Measurements from ENCODE around the gene DMRT1.
"Not testable (repeated sequence)": the region's sequence is repeated elsewhere in the genome, so short reads cannot be mapped to it uniquely, and the experiment has no call there.

DMRT1 gene

GRCh38 chr9:998299-999110 lies 157.0 kb downstream of the DMRT1 start:
- not testable (repeated sequence) for H3K27ac ChIP-seq
- 0 out of 2 replicates have a peak, but pooled peaks have one; percentile 9 for TF ChIP-seq CTCF (conservative IDR thresholded peaks at IDR 0.05)

- no peak for TF ChIP-seq ZFX (IDR thresholded peaks at IDR 0.05)
- H3K27ac ChIP-seq = no peak overlapping the region
These were observed 160.3 kb downstream of the DMRT1 start for GRCh38 chr9:1001838-1002237.

GRCh38 chr9:1002678-1003077 lies 161.2 kb downstream of the DMRT1 start:
- TF ChIP-seq ZFX (IDR thresholded peaks at IDR 0.05) (no peak), CTCF (conservative IDR thresholded peaks at IDR 0.05) (no peak)
- H3K27ac ChIP-seq = no peak overlapping the region

GRCh38 chr9:1005043-1005667 lies 163.7 kb downstream of the DMRT1 start:
- H3K27ac ChIP-seq = no peak overlapping the region
- TF ChIP-seq ZFX (IDR thresholded peaks at IDR 0.05) = no peak
- TF ChIP-seq CTCF (conservative IDR thresholded peaks at IDR 0.05) = peak; percentile 83

- no peak overlapping the region for H3K27ac ChIP-seq
- TF ChIP-seq CTCF (conservative IDR thresholded peaks at IDR 0.05) (no peak), ZFX (IDR thresholded peaks at IDR 0.05) (no peak)
These were observed 165.8 kb downstream of the DMRT1 start for GRCh38 chr9:1007312-1007711.

- no peak for TF ChIP-seq ZFX (IDR thresholded peaks at IDR 0.05)
- TF ChIP-seq CTCF (conservative IDR thresholded peaks at IDR 0.05) = no peak
- no peak overlapping the region for H3K27ac ChIP-seq
These were observed 166.7 kb downstream of the DMRT1 start for GRCh38 chr9:1008216-1008615.

GRCh38 chr9:1009101-1009707 lies 167.7 kb downstream of the DMRT1 start:
- no peak overlapping the region for H3K27ac ChIP-seq
- TF ChIP-seq ZFX (IDR thresholded peaks at IDR 0.05) (no peak), CTCF (conservative IDR thresholded peaks at IDR 0.05) (peak; percentile 97)
